Measurements from ENCODE around the gene NKD1.

DNA sequence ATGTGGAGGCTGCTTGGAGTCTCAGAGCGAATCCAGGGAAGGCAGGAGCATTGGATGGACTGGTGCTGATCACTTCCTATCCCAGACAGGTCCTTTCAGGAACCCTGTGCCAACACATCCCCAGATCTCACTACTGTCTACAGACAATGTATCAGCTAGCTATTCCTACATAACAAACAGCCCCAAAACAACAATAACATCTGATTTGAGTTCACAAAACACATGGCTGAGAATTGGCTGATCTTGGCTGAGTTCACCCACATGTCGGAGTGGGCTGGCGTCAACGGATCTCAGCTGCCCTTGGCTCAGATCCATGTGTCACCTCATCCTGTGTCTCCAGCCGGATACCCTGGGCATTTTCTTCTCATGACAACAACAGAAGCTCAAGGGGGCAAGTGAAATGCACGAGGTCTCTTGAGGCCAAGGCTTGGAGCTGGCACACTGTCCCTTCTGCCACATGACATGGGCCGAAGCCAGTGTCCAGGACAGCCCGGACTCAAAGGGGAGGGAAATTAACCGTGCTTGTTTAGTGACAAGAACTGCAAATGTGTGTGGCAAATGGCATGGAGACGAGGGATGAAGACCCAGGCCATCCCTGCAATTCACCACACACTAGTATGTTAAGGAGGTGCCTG, 114.2 kb downstream of the NKD1 start:
- TF ChIP-seq CTCF (conservative IDR thresholded peaks at IDR 0.05; ENCODE audit: low read length) = no peak
- TF ChIP-seq EZH2phosphoT487 (IDR thresholded peaks at IDR 0.05; ENCODE audit: borderline replicate concordance) = no peak

Data from Loucy (cell line).